HL-60 (cell line): Measurements from ENCODE around the gene LY86.

Source experiments
- DNase-seq, 2 experiments: peaks; one replicate each; pipeline ENCODE4 v3.0.0-alpha.2; 2010 to 2020; ENCODE audit warnings: low read depth in 1 of 2, low spot score in 1 of 2
- H3K27ac ChIP-seq: fragments of 250-450 bp; sonication (Bioruptor Pico); replicated peaks from 2 replicates; pipeline ENCODE4 v1.5.1; 2020; ENCODE audit warnings: mild to moderate bottlenecking, moderate library complexity
- H3K27me3 ChIP-seq: fragments of 250-450 bp; sonication (Bioruptor Pico); 2 replicates; pipeline ENCODE4 v1.5.1; 2021; ENCODE audit warnings: mild to moderate bottlenecking, moderate library complexity; ENCODE audit not compliant: insufficient read depth, poor library complexity, severe bottlenecking
- H3K4me3 ChIP-seq: replicated peaks from 2 replicates; pipeline ENCODE4 v1.5.1; 2011; ENCODE audit warnings: mild to moderate bottlenecking, control low read depth, low read length; ENCODE audit not compliant: insufficient read depth
- CTCF ChIP-seq: IDR thresholded peaks from one replicate; pipeline ENCODE4 v1.5.1; 2011; ENCODE audit warnings: low read length, control low read depth, inconsistent platforms; ENCODE audit not compliant: insufficient read depth
- GABPA ChIP-seq: IDR thresholded peaks from 2 replicates; pipeline ENCODE4 v1.6.1; 2012; ENCODE audit warnings: low read depth
- POLR2AphosphoS5 ChIP-seq: IDR thresholded peaks from 2 replicates; pipeline ENCODE4 v1.6.1; 2012; ENCODE audit warnings: low read depth
- REST ChIP-seq: IDR thresholded peaks from 2 replicates; pipeline ENCODE4 v1.6.1; 2012; ENCODE audit warnings: low read depth; ENCODE audit not compliant: insufficient replicate concordance
- SPI1 ChIP-seq: IDR thresholded peaks from 2 replicates; pipeline ENCODE4 v1.6.1; 2012; ENCODE audit warnings: low read depth, mild to moderate bottlenecking, borderline replicate concordance

The LY86 gene

GRCh38 chr6:6575143-6575542 is 13.4 kb upstream of the LY86 start:
- Histone ChIP-seq H3K27ac (no peak overlapping the region), H3K27me3 (no peaks in the 10 kb centered on the region), H3K4me3 (no peak overlapping the region)
- no peak for TF ChIP-seq CTCF
- no peak for TF ChIP-seq POLR2AphosphoS5
- TF ChIP-seq SPI1, result no peak
- no peak for TF ChIP-seq REST
- no peak for TF ChIP-seq GABPA
- no peak for DNase-seq

- TF ChIP-seq REST, result no peak
- no peak for TF ChIP-seq CTCF
- no peak for TF ChIP-seq SPI1
- no peak for TF ChIP-seq POLR2AphosphoS5
- H3K27ac ChIP-seq, result no peak overlapping the region
- no peak overlapping the region for H3K4me3 ChIP-seq
- H3K27me3 ChIP-seq, result no peaks in the 10 kb centered on the region
- DNase-seq, result no peak
Observed at GRCh38 chr6:6577735-6578134, 10.8 kb upstream of the LY86 start.

- no peaks in the 10 kb centered on the region for H3K27me3 ChIP-seq
- no peak for DNase-seq
- H3K27ac ChIP-seq, result no peak overlapping the region
- TF ChIP-seq SPI1 (peak; percentile 40; the same call in 1 of the 2 replicates), REST (no peak)
- no peak overlapping the region for H3K4me3 ChIP-seq
Observed at GRCh38 chr6:6579281-6579680, 9.2 kb upstream of the LY86 start.
